ENCODE measurements around the gene SLC39A1. TPM values are rescaled to one million over a fixed set of nuclear protein-coding genes. Genes with fewer than 3 reads are reported as not detected.
A peak's percentile ranks its signal among the peaks of the same experiment; 100 is the strongest.
"Not testable (repeated sequence)": the region's sequence is repeated elsewhere in the genome, so short reads cannot be mapped to it uniquely, and the experiment has no call there.

Gene SLC39A1
- polyA plus RNA-seq, 2 of the 4 experiments (the other 2 are of a cell fraction) = 80.6 to 108 TPM

DNA sequence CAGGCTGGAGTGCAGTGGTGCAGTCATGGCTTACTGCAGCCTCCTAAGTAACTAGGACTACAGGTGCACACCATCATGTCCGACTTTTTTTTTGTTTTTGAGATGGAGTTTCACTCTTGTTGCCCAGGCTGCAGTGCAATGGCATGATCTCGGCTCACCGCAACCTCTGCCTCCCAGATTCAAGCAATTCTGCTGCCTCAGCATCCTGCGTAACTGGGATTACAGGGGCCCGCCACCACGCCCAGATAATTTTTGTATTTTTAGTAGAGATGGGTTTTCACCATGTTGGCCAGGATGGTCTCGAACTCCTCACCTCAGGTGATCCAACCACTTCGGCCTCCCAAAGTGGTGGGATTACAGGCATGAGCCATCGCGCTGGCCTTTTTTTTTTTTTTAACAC lies 33.5 kb upstream of the SLC39A1 start:
- H3K27ac ChIP-seq; CTCF ChIA-PET; FAIRE-seq; DNase-seq (ENCODE audit: low read depth in 1 of 2, low spot score in 1 of 2); H3K4me3 ChIP-seq; H3K4me2 ChIP-seq; POLR2A ChIA-PET; H3K9me3 ChIP-seq: not testable (repeated sequence)
- peaks cover 12% of the 10 kb centered on the region; the same call in 2 of the 3 replicates for H3K4me1 ChIP-seq
- peak in 1 of 2 experiments; percentile 47; a peak in 4 of 6 replicates for ATAC-seq
- 87% methylated on average over 10 of the region's 10 CpGs for WGBS (ENCODE audit: missing lambda C conversion rate)
- peak; percentile 87 for TF ChIP-seq MAFK (IDR thresholded peaks at IDR 0.05; ENCODE audit: partially characterized antibody)

DNA sequence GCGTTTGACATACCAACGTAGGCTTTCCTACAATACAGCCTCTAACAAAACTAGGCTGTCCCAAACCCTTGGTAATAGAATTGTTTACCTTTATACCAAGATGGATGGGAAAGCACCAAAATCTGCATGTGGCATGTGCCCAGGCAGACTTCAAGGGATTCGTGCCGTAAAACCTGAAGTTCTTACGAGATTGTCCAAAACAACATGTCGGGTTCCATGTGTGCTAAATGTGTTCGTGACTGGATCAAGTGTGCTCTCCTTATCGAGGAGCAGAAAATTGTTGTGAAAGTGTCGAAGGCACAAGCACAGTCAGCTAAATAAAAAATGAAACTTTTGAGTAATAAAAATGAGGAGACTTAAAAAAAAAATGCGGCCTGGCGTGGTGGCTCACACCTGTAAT lies 32.3 kb upstream of the SLC39A1 start:
- CTCF ChIA-PET = interaction anchor here (1.3 kb wide), 1 partner anchor 362 kb away, joined by 3 read pairs; no protein-coding TSS in a partner anchor

DNA sequence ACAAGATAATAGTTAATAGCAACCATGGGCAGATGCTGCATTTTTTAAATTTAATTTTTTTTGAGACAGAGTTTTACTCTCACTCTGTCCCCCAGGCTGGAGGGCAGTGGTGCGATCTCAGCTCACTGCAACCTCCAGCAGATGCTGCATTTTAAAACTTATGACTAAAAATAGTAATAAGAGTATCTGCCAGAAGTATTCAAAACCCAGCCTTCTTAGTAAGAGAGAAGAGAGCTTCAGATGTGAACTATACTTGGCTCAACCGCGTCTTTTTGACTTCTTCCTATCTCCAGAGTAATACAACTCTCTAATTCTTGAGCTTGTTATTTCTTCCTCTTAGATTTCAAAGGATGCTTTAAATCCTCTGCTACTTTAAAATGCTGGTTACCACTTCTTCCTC lies 31.9 kb upstream of the SLC39A1 start:
- Histone ChIP-seq H3K4me3 (no peak overlapping the region), H3K27ac (no peak overlapping the region), H3K4me1 (peaks cover 14% of the 10 kb centered on the region; the same call in 2 of the 3 replicates), H3K9me3 (no peaks in the 10 kb centered on the region), H3K4me2 (no peak overlapping the region)
- FAIRE-seq (no peak), DNase-seq (ENCODE audit: low read depth in 1 of 2, low spot score in 1 of 2) (no peak), ATAC-seq (no peak)
- POLR2A ChIA-PET = no interaction called here
- CTCF ChIA-PET = interaction anchor here (1.3 kb wide), 1 partner anchor 362 kb away, joined by 3 read pairs; no protein-coding TSS in a partner anchor
- 91% methylated on average over 3 of the region's 3 CpGs for WGBS (ENCODE audit: missing lambda C conversion rate)
- TF ChIP-seq SREBF2 (IDR thresholded peaks at IDR 0.05) (no peak), MAFK (IDR thresholded peaks at IDR 0.05; ENCODE audit: partially characterized antibody) (no peak), ZNF302 (CRISPR knock-in tag; IDR thresholded peaks at IDR 0.05) (no peak), HOXB13 (CRISPR knock-in tag; IDR thresholded peaks at IDR 0.05; ENCODE audit: low read depth) (no peak), EHMT2 (IDR thresholded peaks at IDR 0.05; ENCODE audit: low read depth) (no peak), EP300 (IDR thresholded peaks at IDR 0.05) (no peak), PHF8 (IDR thresholded peaks at IDR 0.05; ENCODE audit: borderline replicate concordance, low read depth) (no peak), FOXS1 (CRISPR knock-in tag; IDR thresholded peaks at IDR 0.05) (no peak), SMC3 (IDR thresholded peaks at IDR 0.05) (no peak), TFCP2L1 (CRISPR knock-in tag; IDR thresholded peaks at IDR 0.05) (no peak), HDAC2 (IDR thresholded peaks at IDR 0.05) (no peak), BHLHE40 (IDR thresholded peaks at IDR 0.05; ENCODE audit: low read depth, low read length) (no peak), JUN (IDR thresholded peaks at IDR 0.05) (no peak), TP53 (CRISPR knock-in tag; IDR thresholded peaks at IDR 0.05) (no peak), CEBPB (IDR thresholded peaks at IDR 0.05) (no peak)
- TF ChIP-seq, protein P1, sequence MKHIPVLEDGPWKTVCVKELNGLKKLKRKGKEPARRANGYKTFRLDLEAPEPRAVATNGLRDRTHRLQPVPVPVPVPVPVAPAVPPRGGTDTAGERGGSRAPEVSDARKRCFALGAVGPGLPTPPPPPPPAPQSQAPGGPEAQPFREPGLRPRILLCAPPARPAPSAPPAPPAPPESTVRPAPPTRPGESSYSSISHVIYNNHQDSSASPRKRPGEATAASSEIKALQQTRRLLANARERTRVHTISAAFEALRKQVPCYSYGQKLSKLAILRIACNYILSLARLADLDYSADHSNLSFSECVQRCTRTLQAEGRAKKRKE (CRISPR knock-in tag; IDR thresholded peaks at IDR 0.05; ENCODE audit: low read depth) = no peak
- TF ChIP-seq, protein P2, sequence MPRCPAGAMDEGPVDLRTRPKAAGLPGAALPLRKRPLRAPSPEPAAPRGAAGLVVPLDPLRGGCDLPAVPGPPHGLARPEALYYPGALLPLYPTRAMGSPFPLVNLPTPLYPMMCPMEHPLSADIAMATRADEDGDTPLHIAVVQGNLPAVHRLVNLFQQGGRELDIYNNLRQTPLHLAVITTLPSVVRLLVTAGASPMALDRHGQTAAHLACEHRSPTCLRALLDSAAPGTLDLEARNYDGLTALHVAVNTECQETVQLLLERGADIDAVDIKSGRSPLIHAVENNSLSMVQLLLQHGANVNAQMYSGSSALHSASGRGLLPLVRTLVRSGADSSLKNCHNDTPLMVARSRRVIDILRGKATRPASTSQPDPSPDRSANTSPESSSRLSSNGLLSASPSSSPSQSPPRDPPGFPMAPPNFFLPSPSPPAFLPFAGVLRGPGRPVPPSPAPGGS (IDR thresholded peaks at IDR 0.05) = no peak
- TF ChIP-seq, protein P3, sequence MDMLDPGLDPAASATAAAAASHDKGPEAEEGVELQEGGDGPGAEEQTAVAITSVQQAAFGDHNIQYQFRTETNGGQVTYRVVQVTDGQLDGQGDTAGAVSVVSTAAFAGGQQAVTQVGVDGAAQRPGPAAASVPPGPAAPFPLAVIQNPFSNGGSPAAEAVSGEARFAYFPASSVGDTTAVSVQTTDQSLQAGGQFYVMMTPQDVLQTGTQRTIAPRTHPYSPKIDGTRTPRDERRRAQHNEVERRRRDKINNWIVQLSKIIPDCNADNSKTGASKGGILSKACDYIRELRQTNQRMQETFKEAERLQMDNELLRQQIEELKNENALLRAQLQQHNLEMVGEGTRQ (IDR thresholded peaks at IDR 0.05) = no peak

More for the DNA sequence above, 32.3 kb upstream of the SLC39A1 start:
- POLR2A ChIA-PET = no interaction called here
- H3K4me2 ChIP-seq = no peak overlapping the region
- WGBS (ENCODE audit: missing lambda C conversion rate) = 95% methylated on average over 11 of the region's 11 CpGs
- no peak overlapping the region for H3K4me3 ChIP-seq
- DNase-seq (ENCODE audit: low read depth in 1 of 2, low spot score in 1 of 2) (no peak), ATAC-seq (no peak), FAIRE-seq (no peak)
- TF ChIP-seq JUN (IDR thresholded peaks at IDR 0.05) = peak in 1 of 2 experiments; percentile 34; a peak in 1 of 5 replicates
- TF ChIP-seq, protein P1 (CRISPR knock-in tag; IDR thresholded peaks at IDR 0.05; ENCODE audit: low read depth) = no peak
- H3K27ac ChIP-seq = no peak overlapping the region
- H3K9me3 ChIP-seq = no peaks in the 10 kb centered on the region
- H3K4me1 ChIP-seq = peaks cover 14% of the 10 kb centered on the region; the same call in 2 of the 3 replicates

All from A549 (cell line).